K562 (cell line): Measurements from ENCODE around the gene GDF15. TPM values are rescaled to one million over a fixed set of nuclear protein-coding genes. Genes with fewer than 3 reads are reported as not detected.
A peak's percentile ranks its signal among the peaks of the same experiment; 100 is the strongest.

Source experiments
- AFF4 ChIP-seq: sonication (generic); formaldehyde crosslinking; IDR thresholded peaks from 2 replicates; pipeline ENCODE4 v1.8.0; 2023; ENCODE audit warnings: mild to moderate bottlenecking, missing genetic modification reagents
- CC2D1A ChIP-seq: fragments of 450-650 bp; IDR thresholded peaks from 2 replicates; pipeline ENCODE4 v1.6.1; 2017; ENCODE audit warnings: mild to moderate bottlenecking
- CCAR2 ChIP-seq: fragments of 200-400 bp; formaldehyde crosslinking; IDR thresholded peaks from 2 replicates; pipeline ENCODE4 v1.6.1; 2017; ENCODE audit warnings: mild to moderate bottlenecking, low read depth, low read length
- CREM ChIP-seq: IDR thresholded peaks from 2 replicates; pipeline ENCODE4 v1.6.1; 2014; ENCODE audit warnings: antibody characterized with exemption, low read depth
- CTBP1 ChIP-seq: fragments of 450-650 bp; IDR thresholded peaks from 2 replicates; pipeline ENCODE4 v1.6.1; 2016; ENCODE audit warnings: borderline replicate concordance
- ETS2 ChIP-seq: IDR thresholded peaks from 2 replicates; pipeline ENCODE4 v1.6.1; 2016; ENCODE audit warnings: borderline replicate concordance, missing genetic modification characterization, mild to moderate bottlenecking, moderate library complexity, missing compliant biosample characterization; ENCODE audit not compliant: poor library complexity, severe bottlenecking
- ETV6 ChIP-seq, 3 experiments: fragments of 150-350 bp in 1 of 3; sonication (generic) in 1 of 3; formaldehyde crosslinking in 1 of 3; IDR thresholded peaks; 2 replicates each; pipeline versions ENCODE4 v1.6.1 to v1.8.0; 2014 to 2022; ENCODE audit warnings: borderline replicate concordance in 2 of 3, low read depth in 2 of 3, antibody characterized with exemption in 1 of 3, low read length in 1 of 3, mild to moderate bottlenecking in 1 of 3, missing genetic modification reagents in 1 of 3
- JUND ChIP-seq, 2 experiments: IDR thresholded peaks; 2 replicates in 1 of 2; 3 replicates in 1 of 2; pipeline ENCODE4 v1.6.1; 2011; ENCODE audit warnings: borderline replicate concordance in 2 of 2, low read depth in 2 of 2, low read length in 2 of 2, improper control_type of control experiment in 1 of 2, missing biosample characterization in 1 of 2, missing genetic modification characterization in 1 of 2, missing genetic modification reagents in 1 of 2
- L3MBTL2 ChIP-seq: fragments of 450-650 bp; IDR thresholded peaks from 2 replicates; pipeline ENCODE4 v1.6.1; 2016; ENCODE audit warnings: mild to moderate bottlenecking, moderate library complexity
- LARP7 ChIP-seq: fragments of 450-650 bp; IDR thresholded peaks from 2 replicates; pipeline ENCODE4 v1.6.1; 2016
- MLX ChIP-seq, 2 experiments: fragments of 450-650 bp in 1 of 2; sonication (generic) in 1 of 2; formaldehyde crosslinking; conservative IDR thresholded peaks; 2 replicates each; pipeline versions ENCODE4 v1.4.0 to v1.8.1; 2020 to 2022; ENCODE audit warnings: mild to moderate bottlenecking in 1 of 2, missing genetic modification reagents in 1 of 2
- NCOA2 ChIP-seq, 2 experiments: fragments of 450-650 bp; IDR thresholded peaks; 2 replicates each; pipeline ENCODE4 v1.6.1; 2018; ENCODE audit warnings: mild to moderate bottlenecking in 2 of 2, moderate library complexity in 1 of 2; ENCODE audit not compliant: partially characterized antibody in 2 of 2
- NFIC ChIP-seq: fragments of 450-650 bp; IDR thresholded peaks from 2 replicates; pipeline ENCODE4 v1.6.1; 2017; ENCODE audit warnings: mild to moderate bottlenecking, inconsistent platforms
- NFRKB ChIP-seq: fragments of 450-650 bp; IDR thresholded peaks from 2 replicates; pipeline ENCODE4 v1.6.1; 2016; ENCODE audit warnings: low read depth
- NONO ChIP-seq, 2 experiments: fragments of 200-400 bp in 1 of 2; fragments of 450-650 bp in 1 of 2; formaldehyde crosslinking in 1 of 2; IDR thresholded peaks; 2 replicates each; pipeline ENCODE4 v1.6.1; 2017; ENCODE audit warnings: low read depth in 2 of 2, mild to moderate bottlenecking in 2 of 2, moderate library complexity in 2 of 2, low read length in 1 of 2
- NR2F6 ChIP-seq: fragments of 450-650 bp; formaldehyde crosslinking; IDR thresholded peaks from 2 replicates; pipeline ENCODE4 v1.4.0; 2020; ENCODE audit warnings: mild to moderate bottlenecking
- PHB ChIP-seq: fragments of 250-450 bp; sonication (Bioruptor Pico); IDR thresholded peaks from 2 replicates; pipeline ENCODE4 v1.5.0; 2021
- RBFOX2 ChIP-seq: fragments of 200-400 bp; formaldehyde crosslinking; IDR thresholded peaks from 2 replicates; pipeline ENCODE4 v1.6.1; 2017; ENCODE audit warnings: low read depth, mild to moderate bottlenecking, low read length, moderate library complexity
- TCFL5 ChIP-seq: fragments of 250-450 bp; sonication (Bioruptor Pico); conservative IDR thresholded peaks from 2 replicates; pipeline ENCODE4 v1.6.1; 2021; ENCODE audit warnings: mild to moderate bottlenecking, moderate library complexity, matching md5 sums
- XRCC4 ChIP-seq: IDR thresholded peaks from one replicate; pipeline ENCODE4 v1.6.1; 2011; ENCODE audit not compliant: insufficient read depth, insufficient read length; ENCODE audit errors: extremely low read depth
- ZFP36 ChIP-seq: fragments of 150-350 bp; IDR thresholded peaks from 2 replicates; pipeline ENCODE4 v1.6.1; 2018; ENCODE audit warnings: low read length, low read depth; ENCODE audit not compliant: partially characterized antibody
- ZNF253 ChIP-seq: fragments of 250-450 bp; sonication (Bioruptor Pico); conservative IDR thresholded peaks from 2 replicates; pipeline ENCODE4 v1.6.1; 2021; ENCODE audit warnings: mild to moderate bottlenecking
- ZNF277 ChIP-seq: fragments of 250-450 bp; sonication (Bioruptor Pico); IDR thresholded peaks from 2 replicates; pipeline ENCODE4 v1.8.0; 2022; ENCODE audit warnings: inconsistent platforms, mild to moderate bottlenecking, moderate library complexity, borderline replicate concordance
- ZNF444 ChIP-seq: fragments of 250-450 bp; sonication (Bioruptor Pico); IDR thresholded peaks from 2 replicates; pipeline ENCODE4 v1.4.0; 2020; ENCODE audit warnings: mild to moderate bottlenecking, moderate library complexity
- ZNF583 ChIP-seq: fragments of 250-450 bp; sonication (Bioruptor Pico); IDR thresholded peaks from 2 replicates; pipeline ENCODE4 v1.4.0; 2020
- polyA plus RNA-seq, 8 experiments: library from polyadenylated mRNA; depleted of rRNA in 4 of 8; stranded (reverse) in 5 of 8; unstranded in 3 of 8; fragments of >200 nt; fragmentation: Nextera tagmentation in 2 of 8; fragmentation: Illumina TruSeq in 1 of 8; extraction: Ambion mirVana in 2 of 8; extraction: Trizol in 1 of 8; gene quantifications; 2 replicates each; pipeline versions ENCODE4 v1.2.1 to v1.2.3, GENCODE V29; 2011 to 2014; ENCODE audit warnings: inconsistent platforms in 1 of 8, missing spikeins in 1 of 8
- total RNA-seq, 7 experiments: library from RNA; depleted of rRNA in 6 of 7; stranded (reverse); fragments of >200 nt in 6 of 7; fragmentation: Illumina TruSeq in 2 of 7; extraction: Trizol in 2 of 7; gene quantifications; 2 replicates each; pipeline versions ENCODE4 v1.2.1 to v1.2.3, GENCODE V29; 2011 to 2021; ENCODE audit warnings: low replicate concordance in 1 of 7

GDF15 gene
- total and polyA plus RNA-seq, 9 of the 15 experiments (the other 6 are each of a cell fraction or from before 2014, with no cell fraction given): 2.3 to 82.4 (median 12.5) TPM

DNA sequence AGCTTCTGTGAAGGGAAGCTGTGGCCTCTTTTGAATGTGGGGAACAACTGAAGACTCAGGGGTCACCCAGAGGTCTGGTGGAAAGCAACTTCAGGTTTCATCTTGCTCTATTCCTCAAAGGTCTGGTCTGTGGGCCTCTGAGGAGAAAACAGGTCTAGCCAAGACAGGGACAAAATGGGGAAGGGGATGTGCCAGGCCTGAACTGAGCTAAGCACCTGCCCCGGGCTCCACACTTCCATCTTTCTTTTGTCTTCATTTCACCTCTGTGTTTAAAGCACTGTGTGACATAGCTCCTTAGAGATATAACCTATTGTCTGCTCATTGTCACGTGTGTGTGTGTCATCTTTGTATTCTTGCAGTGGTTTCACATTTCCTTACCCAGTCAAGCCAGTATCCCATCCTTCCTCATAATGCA lies 19.9 kb upstream of the GDF15 start (continued):
- TF ChIP-seq CC2D1A (no peak), CREM (no peak), RBFOX2 (no peak), TCFL5 (CRISPR knock-in tag) (no peak), ZNF277 (CRISPR knock-in tag) (no peak), NONO (IDR thresholded peaks at IDR 0.05; ENCODE audit: low read depth in 2 of 2, low read length in 1 of 2) (no peak), ZNF583 (CRISPR knock-in tag) (peak; percentile 64; the same call in 1 of the 2 replicates), L3MBTL2 (no peak), ZFP36 (no peak), NR2F6 (CRISPR knock-in tag) (no peak), XRCC4 (no peak), LARP7 (no peak), NFIC (no peak), NFRKB (no peak), ZNF444 (no peak), AFF4 (no peak), CTBP1 (no peak), ETV6 (IDR thresholded peaks at IDR 0.05; ENCODE audit: borderline replicate concordance in 1 of 2, low read depth in 2 of 2, low read length in 1 of 2) (no peak), ETV6 (CRISPR knock-in tag; IDR thresholded peaks at IDR 0.05; ENCODE audit: borderline replicate concordance) (no peak), ETS2 (no peak), ZNF253 (no peak), CCAR2 (no peak), MLX (CRISPR knock-in tag; conservative IDR thresholded peaks at IDR 0.05) (no peak), NCOA2 (IDR thresholded peaks at IDR 0.05; ENCODE audit: partially characterized antibody in 2 of 2) (no peak), JUND (IDR thresholded peaks at IDR 0.05; ENCODE audit: borderline replicate concordance, low read depth, low read length) (no peak), JUND (tag; IDR thresholded peaks at IDR 0.05; ENCODE audit: borderline replicate concordance, low read depth, low read length) (peak; percentile 43; the same call in 1 of the 3 replicates), PHB (CRISPR knock-in tag) (no peak)
